NOMO-1 (cell line): ENCODE measurements around the gene MGAT5.
A peak's percentile ranks its signal among the peaks of the same experiment; 100 is the strongest.

Experiments used
- DNase-seq, 2 experiments: peaks; one replicate each; lab custom pipeline; 2025; ENCODE audit not compliant: unreplicated experiment in 2 of 2; lab: John Stamatoyannopoulos, UW

The MGAT5 gene

DNA sequence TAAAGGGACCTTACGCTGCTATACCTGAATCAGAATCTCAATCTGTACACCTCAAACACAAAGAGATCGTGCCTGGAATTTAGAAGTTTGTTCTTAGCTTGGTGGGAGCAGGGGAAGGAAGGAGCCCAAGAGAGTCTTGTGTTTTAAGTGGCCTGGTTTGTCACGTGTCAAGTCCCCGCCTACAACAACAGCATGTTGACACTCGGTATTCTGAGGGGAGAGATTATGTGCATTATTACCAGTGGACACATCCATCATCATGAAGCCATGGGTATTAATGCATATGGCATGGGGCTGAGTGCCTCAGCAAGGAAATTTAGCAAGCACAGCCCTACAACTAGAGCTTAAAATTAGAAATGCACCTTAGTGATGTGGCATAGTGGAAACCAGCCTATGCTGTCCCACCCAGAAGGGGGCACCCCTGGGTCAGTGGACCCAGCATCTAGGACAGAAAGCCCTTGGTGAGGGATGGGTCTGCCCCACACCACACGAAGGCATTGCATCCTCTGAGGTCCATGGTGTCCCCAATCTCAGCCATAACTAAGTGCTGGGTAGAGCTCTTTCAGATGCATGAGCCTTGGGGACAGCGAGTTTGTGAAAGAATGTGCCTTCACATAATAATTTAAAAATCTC is 138.7 kb downstream of the MGAT5 start:
- DNase-seq, result no peak

DNA sequence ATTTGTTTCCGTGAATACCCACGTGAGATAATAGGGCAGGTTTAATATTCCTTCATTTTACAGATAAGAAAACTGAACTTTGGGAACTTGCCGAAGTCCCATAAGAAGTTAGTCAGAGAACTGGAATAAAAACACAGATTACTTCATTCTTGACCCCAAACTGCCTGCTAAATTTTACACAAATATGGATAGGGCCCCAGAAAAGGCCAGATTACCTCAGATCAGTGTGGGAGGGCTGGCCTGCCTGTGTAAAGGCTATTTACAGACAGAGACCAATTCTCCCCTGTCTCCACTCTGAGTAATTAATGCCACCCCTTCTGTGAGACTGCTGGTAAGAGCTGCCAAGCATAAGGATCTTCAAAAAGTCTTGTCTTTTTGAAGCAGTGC is 139.2 kb downstream of the MGAT5 start:
- no peak for DNase-seq

DNA sequence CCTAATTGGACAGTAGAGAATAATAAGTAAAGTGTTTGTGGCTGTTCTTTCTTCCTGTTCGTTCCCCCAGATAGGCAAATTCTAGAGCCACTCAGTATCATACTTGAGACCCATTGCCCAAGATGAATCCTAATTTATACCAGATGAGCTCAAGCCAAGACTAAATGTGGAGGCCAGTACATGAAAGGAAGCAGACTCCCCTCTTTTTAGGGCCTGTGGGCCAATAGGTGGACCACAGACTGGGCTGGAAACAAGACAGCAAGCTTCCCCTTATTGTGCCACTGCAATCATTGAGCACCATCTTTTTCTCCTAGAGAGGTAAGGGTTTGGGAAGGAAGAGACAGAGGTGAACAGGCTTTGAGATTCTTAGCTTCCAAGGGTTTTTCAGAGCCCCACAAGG is 141.9 kb downstream of the MGAT5 start:
- peak; percentile 79 to 81 for DNase-seq

DNA sequence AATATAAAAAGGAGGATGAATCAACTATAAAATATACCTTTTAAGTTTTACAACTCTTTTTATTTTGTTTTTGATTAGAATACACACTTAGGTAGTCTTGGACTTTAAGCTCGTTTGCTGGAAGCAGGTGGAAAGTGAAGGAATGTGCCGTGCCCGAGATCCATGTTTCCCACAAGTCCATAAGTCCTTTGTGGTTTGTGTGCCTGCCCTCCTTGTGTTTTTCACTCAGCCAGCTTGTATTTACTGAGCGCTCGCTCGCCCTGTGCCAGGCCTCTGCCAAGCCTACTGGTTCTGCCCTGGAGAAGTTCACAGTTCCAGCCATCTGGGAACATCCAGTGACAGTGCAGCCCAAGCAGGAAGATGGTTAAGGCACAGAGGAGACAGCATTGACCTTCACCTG is 142.6 kb downstream of the MGAT5 start:
- no peak for DNase-seq

DNA sequence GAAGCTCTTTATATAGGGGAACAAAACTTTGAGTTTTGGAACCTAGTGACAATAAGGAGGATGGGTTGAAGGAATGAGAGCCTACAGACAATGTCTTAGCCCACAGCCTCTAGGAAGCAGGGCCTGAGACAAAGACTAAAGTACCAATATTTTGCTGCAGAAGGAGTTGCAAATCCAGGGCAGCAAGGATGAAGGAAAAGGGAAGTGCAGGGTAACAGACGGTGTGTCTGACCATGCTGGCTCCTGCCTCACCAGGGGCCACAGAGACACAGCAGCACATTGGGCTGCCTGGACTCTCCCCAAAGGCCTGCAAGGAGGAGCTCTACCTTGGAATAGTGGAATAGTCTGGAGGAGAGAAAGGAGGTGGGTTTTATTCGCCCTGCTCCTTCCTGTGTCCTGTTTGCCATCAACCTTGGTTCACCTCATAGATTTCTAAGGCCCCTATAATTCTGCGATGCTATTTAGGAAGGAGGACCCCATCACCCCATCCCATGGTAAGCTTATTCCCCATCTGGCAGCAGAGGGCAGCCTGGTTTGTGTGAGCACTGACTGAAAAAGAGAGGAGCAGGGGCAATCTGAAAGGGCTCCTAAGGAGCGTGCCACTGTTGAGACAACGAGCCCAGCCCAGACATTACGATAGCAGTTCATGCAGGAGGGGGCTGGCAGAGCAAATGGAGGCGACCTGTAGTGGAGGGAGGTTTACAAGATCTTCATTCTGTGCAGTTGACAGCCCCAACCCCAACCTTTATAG is 143.4 kb downstream of the MGAT5 start:
- DNase-seq, result peak; percentile 4 to 21

DNA sequence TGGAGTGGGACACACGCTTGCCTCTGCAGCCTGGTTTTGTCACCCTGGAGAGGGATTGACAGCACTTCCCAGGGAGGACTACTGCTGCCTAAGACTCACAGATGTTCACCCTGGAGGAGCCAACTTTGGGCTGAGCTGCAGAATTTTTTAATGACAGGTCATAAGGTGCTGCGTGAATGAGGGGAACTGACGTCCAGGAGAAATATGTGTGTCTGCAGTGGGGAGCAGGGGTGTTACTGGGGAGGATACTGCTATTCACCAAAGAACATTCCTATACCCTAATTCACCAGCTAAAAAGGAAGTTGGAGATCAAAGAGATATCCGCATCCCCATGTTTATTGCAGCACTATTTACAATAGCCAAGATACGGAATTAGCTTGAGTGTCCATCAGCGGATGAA is 144.4 kb downstream of the MGAT5 start:
- DNase-seq, result no peak

DNA sequence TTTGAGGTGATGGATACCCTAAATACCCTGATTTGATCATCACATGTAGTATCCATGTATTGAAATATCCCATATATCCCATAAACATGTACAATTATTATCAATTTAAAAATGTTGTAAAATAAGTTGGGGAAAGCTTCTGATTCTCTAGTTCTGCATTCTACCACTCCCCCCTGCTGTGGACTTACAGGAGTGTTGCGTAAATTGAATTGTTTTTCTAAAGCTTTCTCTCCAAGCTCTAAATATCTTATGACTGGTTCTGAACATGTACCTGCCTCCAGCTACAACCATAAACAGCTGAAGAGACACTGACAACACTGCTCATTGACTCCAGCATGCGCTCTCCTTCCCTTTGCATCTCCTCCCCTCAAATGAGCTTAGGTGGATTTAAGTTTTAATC is 145.2 kb downstream of the MGAT5 start:
- DNase-seq, result peak; percentile 17 to 77

DNA sequence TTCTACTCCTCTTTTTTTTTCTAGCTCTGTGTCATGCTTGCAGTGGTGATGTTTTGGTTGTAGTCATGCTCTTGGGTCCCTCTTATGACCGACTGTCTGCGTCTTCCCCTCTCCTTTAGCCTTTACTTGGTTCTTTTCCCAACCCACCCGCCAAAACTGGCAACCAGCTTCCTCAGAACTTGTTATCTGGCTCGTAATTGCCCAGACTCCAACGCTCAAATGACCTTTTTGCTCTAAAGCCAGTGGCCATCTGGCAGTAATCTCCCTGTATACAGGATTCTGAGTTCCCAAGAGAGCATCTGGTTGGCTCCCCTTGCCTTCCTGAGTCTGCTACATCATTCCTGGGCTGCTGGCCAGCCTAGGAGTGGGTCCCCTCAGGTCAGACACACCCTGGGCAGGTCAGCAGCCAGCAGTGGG is 147.2 kb downstream of the MGAT5 start:
- DNase-seq, result no peak

DNA sequence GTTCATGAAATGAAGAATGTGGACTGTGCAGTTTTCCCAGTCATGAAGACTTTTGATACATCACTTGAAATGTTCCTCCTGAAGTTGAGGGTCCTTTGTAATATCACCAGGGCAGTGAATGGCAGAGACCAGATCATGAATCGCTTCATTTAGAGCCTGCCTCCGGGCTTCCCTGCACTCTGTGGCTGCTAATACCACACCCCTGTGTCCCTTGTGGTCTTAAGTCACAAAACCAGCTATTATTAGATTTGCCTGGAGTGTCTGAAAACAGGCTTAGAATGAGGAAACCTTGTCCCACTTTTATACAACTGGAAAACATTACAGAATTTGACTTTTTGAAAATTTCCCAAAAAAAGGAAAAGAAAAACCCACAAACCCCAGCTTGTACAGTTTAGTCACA is 147.9 kb downstream of the MGAT5 start:
- DNase-seq, result no peak

DNA sequence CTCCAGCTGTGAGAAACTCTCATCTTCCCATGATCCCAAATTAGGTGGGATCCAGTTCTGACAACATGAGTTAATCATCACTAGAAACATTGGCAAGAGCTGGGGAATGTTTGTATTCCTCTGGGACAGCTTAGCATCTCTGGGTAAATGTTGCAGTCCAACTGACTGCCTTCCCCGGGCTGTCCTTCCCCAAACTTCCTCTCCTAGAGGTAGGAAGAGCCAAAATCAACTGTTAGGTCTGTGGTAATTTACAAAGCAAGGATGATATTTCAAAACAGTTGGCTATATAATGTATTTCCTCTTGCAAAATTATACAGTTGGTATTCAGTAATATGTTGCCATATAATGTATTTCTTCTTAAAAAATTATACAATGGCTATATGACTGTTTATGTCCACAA is 148.5 kb downstream of the MGAT5 start:
- DNase-seq, result peak; percentile 22 to 77

DNA sequence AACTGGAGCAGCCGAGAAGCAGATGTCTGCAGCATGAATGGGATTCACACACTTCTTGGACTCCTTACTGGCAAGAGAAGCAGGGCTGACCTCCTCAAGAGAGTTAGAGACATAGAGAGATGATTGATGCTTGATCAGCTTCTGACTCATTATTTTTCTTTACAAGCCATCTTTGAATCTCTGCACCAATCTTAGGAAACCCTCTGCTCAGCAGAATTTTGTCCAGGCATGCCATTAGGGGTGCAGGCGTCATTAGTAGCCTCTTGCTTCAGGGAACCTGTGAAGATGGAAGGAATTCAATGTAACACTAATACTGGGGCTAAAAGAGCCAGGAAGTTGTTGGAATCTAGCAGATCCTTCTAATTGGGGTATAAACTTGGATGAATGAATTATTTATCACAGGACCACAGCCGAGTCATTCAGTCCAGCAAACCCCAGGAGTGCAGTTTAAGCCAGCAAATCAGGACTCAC is 151.8 kb downstream of the MGAT5 start:
- no peak for DNase-seq

DNA sequence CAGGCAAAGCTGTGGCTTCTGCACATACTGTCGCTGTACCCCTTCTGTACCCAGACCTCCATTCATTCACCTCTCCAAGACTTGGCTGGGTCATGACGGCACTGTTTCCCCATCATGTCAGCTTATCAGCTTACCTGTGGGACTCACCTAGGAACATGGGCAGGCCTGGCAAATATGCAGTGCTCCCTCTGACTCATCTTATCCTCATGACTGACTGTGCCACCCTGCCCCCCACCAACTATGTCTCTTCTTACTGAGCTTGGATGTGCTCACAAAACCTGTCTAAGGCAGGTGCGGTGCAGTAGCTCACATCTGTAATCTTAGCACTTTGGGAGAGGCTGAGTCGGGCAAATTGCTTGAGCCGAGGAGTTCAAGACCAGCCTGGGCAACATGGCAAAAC is 152.4 kb downstream of the MGAT5 start:
- no peak for DNase-seq

DNA sequence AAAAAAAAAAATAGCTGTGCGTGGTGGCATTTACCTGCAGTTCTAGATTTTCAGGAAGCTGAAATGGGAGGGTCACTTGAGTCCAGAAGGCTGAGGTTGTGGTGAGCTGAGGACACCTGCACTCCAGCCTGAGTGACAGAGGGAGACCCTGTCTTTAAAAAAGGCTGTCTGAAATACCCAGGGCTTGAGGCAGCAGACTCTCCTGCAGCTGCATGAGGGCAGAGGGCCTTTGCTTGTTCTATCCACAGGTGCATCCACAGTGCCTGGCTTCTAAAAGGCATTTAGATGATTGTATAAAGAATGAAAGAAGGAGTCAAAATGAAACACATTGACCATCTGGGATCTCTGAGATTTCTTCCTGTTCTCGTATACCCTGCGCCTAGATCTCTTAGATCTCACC is 152.9 kb downstream of the MGAT5 start:
- no peak for DNase-seq

DNA sequence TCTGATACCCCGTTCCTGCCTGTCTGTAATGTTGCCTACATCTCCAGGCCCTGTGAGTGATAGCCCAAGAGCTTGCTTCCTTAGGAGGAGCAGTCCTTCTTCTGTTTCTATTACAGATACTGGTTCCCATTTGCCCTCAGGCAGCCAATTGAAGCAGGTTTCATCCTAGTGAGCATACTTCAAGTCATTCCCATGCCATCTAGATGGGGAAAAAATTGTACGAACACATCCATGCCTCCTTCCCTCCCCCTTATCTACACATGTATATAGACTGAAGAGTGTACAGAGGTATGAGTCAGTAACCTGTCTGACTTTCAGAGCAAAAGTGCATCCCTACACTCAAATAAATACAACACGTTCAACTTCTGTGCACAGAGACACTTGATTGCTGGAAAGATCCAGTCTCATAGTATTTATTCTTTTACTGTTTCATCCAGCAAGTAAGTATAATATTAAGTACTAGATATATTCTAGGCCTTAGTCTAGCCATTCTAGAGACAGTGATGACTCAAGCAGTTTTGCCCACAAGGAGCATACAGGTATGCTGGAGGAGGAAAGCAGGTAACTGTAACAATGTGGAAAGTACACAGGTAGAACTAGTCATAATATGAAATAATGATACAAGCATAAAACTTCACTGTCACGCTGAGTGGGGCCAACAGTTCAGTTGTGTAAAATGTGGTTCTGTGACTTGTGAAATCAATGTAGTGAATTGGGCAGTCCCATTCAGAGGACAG is 153.4 kb downstream of the MGAT5 start:
- no peak for DNase-seq

DNA sequence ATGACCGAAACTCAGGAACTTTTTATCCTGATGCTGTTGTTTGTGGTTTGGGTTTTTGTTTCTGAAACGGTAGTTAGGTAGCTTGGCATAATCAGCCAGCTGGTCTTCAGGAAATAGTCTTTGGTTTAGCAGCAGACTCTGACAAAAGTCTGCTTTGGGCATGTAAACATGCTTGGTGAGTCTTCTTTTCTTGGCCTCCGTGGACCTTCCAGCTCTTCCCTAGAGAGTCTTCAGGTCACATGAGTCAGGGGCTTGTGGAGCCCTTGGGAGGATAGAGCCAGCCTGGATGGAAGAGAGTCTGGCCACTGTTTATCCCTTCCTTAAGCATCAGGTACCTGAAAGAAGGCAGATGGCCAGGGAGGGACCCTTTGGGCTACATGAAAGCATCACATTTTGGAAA is 154.5 kb downstream of the MGAT5 start:
- DNase-seq, result no peak

DNA sequence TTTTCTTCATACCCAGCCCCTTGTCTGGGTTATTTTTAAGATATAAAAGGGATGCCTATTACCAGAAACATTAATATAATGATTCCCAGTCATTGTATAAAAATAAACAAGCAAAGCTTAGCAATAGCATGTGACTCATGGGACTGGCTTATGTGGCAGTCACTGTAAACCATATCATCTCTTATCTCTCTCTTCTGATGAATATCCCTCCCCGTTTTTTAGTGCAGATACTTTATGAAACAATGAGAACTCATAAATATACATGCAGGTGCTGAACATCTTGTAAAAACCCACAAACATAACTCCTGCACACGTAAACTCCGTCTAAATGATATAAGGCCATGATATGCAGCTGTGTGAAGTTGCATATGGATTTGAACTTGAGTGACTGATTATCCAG is 154.9 kb downstream of the MGAT5 start:
- DNase-seq, result no peak

DNA sequence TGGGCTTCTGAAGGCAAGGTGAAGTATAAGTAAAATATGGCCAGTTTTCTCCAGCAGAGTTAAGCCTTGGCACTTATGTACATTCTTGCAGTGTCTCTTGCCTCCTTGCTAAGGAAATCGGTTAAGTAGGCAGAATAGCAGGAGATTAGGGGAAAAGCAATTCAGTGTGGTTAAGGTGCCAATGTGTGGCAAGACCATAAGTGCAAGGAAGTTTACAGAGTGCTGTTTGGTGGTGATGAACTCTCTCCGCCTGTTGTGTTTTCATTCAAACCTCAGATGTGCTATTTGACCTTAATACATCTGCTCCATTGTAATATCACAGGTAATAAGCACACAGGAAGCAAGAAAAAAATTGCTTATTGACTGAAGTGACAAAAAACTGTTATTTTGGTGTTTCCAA is 156.1 kb downstream of the MGAT5 start:
- DNase-seq, result no peak

DNA sequence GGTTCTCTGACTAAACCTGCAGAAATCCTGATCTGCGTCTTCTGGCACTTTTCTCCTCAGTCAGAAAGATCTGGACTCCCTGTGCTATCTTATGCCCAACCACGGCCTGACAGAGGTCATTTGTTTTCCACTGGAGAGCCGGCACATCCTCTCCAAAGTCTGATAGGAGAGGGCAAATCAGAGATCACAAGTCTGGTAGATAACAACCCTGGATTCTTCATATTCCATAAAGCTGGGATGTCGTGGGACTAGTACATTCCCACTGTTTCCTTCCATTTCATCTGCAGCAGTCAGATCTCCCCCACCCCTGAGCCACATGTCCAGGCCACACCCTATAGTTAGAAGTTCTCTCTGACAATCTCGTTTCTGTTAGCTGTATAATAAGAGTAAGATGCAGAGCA is 157.0 kb downstream of the MGAT5 start:
- DNase-seq, result no peak

DNA sequence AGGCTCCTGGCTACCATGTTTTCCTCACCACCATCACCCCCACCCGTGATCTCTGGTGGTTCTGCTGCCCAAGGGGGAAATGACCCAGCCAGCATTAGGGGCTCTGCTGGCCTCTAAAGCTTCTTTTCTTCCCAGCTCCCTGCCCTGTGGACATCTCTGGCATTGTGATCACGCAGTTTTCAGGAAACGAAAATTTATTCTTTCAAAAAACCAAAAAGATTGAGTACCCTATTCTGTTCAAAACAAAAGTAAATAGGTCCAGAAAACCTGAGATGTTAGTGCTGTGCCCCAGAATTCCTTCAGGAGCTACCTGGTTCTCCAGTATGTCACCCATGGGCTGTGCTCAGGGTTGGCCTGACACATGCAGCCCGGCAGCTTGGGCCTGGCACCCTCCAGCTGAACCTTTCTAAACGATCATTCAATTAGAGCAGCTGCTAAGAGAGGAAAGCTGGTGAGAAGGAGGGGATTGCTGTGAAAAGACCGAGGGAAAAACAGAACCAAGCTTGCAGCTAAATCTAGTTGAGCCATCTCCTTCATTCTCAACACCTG is 157.5 kb downstream of the MGAT5 start:
- no peak for DNase-seq

DNA sequence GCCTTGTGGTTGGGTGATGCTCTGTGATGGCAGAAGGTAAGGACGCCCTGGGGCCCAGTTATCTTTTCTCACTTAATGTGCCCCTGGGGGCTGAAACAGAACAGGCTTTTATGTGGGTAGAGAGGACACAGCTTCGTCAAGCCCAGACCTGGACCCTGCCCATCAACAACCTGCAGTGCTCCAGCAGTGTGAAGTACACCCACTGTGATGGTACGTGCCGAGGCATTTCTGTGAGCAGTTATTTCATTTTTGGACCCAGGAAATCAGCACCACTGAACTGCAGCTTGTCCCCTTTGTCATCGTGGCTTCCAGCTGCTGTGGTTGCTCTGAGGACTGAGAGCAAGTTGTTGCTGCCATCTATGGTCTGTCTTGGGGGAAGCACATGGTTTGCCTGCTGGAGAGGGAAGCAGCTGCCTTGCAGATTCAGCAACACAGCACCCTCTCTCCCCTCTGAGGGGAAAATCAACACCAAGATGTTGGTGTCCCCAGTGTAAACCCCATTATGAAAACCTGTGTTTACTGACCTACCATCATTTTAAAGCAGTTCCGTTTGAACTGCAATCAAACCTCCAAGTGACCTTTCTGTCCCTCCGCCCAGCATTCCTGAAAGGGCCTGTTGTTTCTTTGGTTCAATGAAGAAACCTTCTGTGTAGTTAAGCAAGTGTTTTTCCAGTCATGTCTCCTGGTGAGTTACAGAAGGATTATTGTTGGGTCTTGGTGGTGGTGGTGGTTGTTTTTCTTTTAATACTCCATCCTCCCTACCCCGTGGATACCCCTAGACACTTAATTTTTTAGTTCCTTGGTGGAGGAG is 158.2 kb downstream of the MGAT5 start:
- peak; percentile 32 to 64 for DNase-seq

DNA sequence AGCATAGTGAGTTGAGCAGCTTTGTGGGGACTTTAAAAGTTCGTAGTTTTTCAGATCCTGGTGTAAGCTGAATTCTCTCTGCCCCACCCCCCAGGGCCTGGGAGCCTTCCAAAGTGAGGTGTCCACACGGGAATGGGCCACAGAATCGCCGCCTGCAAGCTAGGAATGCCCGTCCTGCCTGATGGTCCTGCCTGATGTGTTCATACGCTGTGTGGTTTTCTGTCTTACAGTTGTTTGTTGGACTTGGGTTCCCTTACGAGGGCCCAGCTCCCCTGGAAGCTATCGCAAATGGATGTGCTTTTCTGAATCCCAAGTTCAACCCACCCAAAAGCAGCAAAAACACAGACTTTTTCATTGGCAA is 158.7 kb downstream of the MGAT5 start:
- DNase-seq, result no peak
